Effector CD4-positive, alpha-beta T cell (primary cell): ENCODE data around the gene ZNF728. TPM values are rescaled to one million over a fixed set of nuclear protein-coding genes. Genes with fewer than 3 reads are reported as not detected.
"Not testable (repeated sequence)": the region's sequence is repeated elsewhere in the genome, so short reads cannot be mapped to it uniquely, and the experiment has no call there.

ENCODE experiments used
- DNase-seq: peaks from one replicate; pipeline ENCODE4 v3.0.0-alpha.2; 2020
- total RNA-seq: gene quantifications from one replicate; lab custom pipeline; 2026; lab: John Stamatoyannopoulos, UW

Gene ZNF728
- total RNA-seq, result not detected

DNA sequence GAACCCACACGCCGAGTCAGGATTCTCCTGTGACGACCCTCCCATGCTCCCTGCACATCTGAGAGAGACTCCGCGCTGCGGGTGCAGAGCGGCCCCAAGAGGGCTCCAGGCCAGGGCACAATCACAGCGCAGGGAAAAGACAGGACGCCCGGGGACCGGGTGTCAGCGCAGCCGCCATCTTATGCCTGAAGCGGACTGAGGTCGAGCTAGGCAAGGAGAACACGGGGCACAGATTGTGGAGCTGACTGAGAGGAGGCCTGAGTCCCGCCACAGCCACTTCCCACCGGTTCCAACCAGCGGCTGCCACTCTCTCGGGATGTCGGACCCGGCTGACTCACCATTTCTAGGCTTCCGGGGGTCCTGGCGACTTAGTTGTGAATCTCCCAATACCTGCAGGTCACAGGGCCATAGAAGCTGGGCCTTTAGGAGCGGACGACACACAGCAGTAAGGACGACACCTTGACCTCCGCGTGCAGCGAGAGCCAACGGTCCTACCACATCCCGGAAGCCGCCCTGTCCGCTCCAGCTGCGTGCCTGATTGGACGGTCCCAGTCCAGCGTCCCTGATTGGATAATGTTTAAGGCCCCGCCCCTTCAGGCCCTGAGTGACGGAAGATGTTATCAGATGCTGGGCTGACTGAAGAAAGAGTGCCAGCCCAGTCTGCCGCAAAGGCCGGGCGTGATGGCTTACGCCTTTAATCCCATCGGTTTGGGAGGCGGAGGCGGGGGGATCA is at the start of gene ZNF728:
TSS of gene ZNF728 (minus strand) at position 487 of the 733 bp plus-strand sequence. CDS start at position 341, 146 bp downstream.
- no peak for DNase-seq

DNA sequence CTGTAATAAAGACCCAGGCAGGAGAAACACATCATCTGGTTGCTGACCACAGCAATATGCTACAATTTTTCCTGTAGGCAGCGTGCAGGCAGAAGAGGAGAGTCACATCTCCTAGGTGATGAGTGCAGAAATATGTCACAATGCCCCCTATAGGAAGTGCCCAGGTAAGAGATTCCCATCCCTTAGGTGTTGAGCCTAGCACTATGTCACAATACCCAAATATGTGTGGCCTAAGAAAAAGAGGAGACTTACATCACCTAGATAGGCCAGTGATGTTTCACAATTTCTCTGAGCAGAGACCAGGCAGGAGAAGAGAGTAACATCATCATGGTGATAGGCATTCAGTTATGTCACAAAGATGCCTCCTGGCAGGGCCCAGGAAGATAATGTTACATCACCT is 49.4 kb upstream of the ZNF728 start:
- DNase-seq, result no peak

DNA sequence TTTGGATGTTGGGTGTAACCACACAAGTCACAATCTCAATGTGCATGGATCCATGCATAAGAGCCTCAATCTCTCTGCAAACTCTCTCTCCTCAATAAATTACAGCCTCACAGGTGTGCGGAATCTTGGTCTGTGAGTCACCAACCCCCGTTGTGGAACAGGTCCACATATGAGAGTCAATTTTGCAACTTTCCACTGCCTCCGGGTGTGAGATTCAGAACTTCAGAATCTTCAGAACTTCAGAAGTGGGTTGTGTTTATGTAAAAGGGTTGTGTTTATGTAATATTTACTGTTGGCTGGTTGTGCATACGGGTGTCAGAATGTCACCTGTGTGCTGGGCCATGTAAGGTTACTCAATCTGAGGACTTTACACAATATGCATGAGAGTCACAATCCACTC is 46.3 kb upstream of the ZNF728 start:
- DNase-seq, result no peak

DNA sequence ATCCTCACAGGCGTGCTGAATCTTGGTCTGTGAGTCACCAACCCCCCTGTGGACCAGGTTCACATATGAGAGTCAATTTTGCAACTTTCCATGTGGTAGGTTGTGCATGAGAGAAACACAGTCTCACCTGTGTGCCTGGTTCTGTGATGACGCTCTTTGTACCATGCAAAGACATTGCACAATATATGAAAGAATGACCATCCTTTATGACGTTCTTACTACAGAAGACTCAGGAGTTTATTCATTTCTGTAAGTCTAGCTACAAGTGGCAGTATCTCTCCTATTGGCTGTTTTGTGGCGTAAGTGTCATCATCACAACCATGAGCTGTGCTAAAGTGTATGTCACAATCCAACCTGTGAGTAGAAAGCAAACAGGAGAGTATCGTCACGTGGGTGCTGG is 43.8 kb upstream of the ZNF728 start:
- no peak for DNase-seq

DNA sequence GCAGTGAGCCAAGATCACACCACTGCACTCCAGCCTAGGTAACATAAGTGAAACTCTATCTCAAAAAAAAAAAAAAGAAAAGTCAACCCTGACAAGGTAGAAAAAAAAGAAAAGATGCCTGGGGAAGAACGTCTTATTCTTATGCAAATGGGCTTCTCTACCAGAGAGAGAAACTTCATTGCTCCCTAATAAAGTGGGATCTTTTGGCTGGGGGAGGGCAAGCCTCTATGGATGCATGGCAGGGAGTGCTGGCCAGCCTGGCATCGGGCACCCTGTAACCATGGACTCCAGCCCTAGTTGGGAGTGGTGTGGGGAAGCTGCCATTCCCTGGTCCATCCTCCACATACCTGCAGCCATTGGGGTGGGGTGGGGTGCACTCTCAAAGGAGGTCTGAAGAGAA is 30.7 kb upstream of the ZNF728 start:
- DNase-seq, result no peak

DNA sequence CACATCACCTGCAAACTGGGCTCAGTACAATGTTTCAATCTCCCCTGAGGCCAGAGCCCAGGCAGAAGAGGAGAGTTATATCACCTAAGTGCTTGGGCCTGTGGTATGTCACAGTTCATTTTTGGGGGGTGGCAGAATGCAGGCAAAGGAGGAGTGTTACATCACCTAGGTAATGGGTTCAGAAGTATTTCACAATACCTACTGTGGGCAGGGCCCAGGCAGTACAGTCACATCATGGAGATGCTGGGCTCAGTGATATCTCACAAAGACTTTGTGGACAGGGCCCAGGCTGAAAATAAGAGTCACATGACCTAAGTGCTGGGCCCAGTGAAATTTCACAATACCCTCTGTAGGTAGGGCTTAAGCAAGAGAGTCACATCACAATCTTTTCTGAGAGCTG is 12.7 kb upstream of the ZNF728 start:
- DNase-seq, result no peak

DNA sequence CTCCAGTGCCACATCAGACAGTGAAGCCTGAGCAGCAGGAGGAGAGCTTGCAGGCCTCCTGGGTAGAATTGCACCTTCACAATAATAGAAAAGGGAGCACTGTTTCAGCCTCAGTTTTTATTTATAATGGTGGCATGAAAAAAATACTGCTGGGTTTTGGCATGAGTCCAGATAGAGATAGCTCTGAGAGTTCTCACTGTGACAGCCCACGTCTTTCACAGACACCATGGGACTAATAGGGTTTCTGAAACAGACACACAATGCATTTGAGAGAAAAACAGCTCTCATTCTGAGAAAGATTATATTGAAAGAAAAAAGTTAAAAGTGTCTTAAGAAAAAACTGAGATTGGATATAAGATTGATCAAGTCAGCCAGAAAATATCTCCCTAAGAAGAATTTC is 8.0 kb downstream of the ZNF728 start:
- not testable (repeated sequence) for DNase-seq

DNA sequence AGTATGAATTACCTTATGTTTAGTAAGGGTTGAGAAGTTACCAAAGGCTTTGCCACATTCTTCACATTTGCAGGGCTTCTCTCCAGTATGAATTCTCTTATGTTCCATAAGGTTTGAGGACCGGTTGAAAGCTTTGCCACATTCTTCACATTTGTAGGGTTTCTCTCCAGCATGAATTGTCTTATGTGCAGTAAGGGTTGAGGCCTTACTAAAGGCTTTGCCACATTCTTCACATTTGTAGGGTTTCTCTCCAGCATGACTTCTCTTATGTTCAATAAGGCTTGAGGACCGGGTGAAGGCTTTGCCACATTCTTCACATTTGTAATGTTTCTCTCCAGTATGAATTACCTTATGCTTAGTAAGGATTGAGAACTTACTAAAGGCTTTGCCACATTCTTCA is 26.7 kb downstream of the ZNF728 start:
- no peak for DNase-seq

DNA sequence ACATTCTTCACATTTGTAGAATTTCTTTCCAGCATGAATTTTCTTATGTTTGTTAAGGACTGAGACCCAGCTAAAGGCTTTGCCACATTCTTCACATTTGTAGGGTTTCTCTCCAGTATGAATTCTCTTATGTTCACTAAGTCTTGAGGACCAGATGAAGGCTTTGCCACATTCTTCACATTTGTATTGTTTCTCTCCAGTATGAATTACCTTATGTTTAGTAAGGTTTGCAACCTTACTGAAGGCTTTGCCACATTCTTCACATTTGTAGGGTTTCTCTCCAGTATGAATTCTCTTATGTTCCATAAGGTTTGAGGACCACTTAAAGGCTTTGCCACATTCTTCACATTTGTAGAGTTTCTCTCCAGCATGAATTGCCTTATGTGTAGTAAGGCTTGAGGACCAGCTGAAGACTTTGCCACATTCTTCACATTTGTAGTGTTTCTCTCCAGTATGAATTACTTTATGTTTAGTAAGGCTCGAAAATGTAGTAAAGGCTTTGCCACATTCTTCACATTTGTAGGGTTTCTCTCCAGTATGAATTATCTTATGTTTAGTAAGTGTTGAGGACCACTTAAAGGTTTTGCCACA is 27.3 kb downstream of the ZNF728 start:
- DNase-seq, result not testable (repeated sequence)

DNA sequence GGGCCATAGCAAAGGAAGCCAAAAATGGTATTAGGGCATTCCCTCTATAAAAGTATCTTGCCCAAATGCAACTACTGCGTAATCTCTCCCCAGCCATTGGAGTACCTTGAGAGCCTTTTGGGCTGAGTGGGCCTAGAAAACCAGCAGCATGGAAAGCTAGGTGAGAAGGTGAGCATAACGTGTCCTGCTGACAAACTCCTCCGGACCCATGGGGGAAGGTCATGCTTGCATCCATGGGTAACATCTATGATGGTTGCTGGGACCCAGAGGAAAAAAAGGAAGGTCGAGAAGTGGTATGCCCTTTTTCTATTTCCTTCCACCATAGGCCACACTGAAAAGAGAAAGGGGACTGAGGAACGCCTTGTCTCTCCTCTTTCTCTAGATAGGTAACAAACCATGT is 57.4 kb downstream of the ZNF728 start:
- no peak for DNase-seq

DNA sequence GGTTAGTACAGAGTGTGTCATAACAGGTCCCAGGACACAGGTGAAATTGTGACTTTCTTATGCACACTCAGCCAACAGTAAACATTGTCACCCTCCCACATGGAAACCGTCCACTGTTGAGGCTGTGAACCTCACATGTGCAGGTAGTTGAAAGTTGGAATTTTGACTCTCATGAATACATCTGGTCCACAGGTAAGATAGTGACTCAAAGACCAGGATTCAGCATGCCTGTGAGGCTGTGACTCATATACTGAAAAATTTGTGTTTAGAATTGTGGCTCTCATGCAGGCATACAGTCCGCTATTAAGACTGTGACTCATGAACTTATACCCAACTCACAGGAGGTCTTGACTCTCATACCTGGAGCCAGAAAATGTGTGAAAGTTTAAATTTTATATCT is 67.8 kb downstream of the ZNF728 start:
- no peak for DNase-seq

DNA sequence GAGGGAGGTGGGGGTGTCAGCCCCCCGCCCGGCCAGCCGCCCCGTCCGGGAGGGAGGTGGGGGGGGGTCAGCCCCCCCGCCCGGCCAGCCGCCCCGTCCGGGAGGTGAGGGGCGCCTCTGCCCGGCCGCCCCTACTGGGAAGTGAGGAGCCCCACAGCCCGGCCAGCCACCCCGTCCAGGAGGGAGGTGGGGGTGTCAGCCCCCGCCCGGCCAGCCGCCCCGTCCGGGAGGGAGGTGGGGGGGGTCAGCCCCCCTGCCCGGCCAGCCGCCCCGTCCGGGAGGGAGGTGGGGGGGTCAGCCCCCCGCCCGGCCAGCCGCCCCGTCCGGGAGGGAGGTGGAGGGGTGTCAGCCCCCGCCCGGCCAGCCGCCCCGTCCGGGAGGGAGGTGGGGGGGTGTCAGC is 75.4 kb downstream of the ZNF728 start:
- not testable (repeated sequence) for DNase-seq

DNA sequence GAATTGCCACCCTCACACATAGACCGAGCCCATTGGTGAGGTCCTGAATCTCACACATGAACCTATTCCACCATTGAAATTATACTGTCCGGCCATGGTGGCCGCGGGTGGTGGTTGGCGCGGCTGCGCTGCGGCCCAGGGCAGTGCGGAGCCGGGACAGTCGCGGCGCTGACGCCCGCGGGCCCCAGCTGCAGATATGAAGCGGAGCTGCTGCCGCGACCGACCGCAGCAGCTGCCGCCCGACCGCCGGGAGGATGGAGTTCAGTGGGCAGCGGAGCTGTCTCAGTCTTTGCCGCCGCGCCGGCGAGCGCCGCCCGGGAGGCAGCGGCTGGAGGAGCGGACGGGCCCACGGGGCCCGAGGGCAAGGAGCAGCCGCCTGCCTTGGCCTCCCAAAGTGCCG is 77.8 kb downstream of the ZNF728 start:
- not testable (repeated sequence) for DNase-seq
